GM19240 (cell line): ENCODE results near the gene PTDSS2.

ENCODE experiments used
- DNase-seq: peaks from one replicate; pipeline ENCODE4 v3.0.0; 2011; ENCODE audit warnings: low spot score; ENCODE audit not compliant: insufficient read length

Gene PTDSS2

DNA sequence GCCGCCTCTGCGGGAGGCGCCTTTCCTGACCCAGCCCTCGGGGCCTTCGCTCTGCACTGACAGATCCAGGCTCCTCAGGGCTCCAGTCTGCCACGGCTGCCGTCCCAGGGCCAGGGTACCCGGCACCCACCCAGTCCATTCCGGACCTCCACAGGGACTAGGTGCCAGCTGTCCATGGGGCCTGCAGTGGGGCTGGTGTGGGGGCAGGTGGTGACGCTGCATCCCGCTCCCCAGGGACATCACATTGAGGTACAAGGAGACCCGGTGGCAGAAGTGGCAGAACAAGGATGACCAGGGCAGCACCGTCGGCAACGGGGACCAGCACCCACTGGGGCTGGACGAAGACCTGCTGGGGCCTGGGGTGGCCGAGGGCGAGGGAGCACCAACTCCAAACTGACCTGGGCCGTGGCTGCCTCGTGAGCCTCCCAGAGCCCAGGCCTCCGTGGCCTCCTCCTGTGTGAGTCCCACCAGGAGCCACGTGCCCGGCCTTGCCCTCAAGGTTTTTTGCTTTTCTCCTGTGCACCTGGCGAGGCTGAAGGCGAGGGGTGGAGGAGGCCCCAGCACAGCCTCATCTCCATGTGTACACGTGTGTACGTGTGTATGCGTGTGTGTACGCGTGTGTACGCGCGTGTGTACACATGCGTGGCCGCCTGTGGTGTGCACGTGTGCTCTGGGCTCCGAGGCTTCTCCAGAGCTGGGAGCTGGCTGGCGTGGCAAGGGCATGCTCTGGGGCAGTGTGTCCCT lies 40.3 kb downstream of the PTDSS2 start:
- DNase-seq: no peak

DNA sequence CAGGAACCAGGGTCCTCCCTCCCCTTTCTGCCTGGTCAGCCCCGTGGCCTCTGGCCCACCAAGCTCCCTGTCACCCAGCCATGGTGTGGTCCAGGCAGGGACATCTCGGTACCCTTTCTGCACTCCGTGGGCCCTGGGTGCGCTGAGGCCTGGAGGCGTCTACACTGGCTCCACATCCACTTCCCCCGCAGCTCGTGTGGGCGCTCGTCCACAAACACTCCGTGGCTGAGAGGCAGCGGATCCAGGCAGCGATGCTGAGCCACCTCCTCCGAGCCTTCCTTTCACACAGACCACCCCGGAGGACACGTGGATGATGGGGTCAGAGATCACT lies 40.8 kb downstream of the PTDSS2 start:
- no peak for DNase-seq

DNA sequence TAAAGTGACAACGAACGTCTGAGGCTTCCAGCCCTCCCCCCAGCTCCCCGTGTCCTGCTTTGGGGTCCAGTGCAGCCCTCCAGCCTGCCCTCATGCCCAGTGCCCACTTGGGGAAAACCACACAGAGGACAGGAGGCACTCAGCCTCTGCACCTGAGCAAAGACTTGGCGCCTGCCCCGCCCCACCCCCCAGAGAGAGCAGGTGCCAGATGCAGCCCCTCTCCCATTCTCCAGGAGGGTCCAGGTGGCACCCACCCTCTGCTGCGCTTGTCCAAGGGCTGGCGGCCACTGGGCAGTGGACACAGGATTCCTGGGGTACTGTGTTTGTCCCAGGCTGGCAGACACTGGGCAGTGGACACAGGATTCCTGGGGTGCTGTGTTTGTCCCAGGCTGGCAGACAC lies 41.3 kb downstream of the PTDSS2 start:
- DNase-seq: no peak

DNA sequence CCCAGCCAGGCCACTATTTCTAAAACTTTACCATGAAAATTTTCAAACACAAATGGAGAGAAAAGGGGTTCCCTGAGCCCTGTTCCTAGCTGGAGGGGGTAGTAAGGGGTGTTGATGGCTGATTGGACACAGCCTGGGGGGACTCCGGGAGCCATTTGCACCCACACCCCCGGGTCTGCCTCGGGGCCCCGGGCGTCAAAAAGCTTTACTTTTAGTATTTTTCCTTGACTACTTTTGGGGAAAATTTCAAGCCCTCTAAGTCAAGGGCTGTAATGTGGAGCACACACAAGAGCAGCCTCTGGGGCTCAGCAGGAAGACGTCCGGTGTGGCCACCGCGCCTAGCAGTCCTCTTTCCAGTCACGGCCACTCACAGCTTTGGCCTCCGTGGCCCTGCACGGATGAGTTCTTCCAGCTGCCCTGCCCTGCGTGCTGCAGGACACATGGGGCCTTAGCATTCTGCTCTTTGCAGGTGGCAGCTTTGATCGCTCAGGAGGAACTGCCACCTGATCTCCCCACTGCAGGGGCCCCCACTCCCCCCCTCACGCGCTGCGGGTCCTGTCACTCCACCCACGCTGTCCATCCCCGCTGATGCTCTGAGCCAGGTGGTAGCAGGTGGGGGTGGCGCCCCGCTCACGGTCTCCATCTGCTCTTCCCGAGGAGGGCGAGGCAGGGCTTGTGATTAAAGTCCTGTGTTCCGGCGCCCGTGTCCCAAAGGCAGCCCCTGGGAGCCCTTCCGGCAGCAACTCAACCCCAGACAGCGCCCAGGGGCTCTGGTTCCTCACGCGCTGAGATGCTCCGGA lies 42.5 kb downstream of the PTDSS2 start:
- no peak for DNase-seq

DNA sequence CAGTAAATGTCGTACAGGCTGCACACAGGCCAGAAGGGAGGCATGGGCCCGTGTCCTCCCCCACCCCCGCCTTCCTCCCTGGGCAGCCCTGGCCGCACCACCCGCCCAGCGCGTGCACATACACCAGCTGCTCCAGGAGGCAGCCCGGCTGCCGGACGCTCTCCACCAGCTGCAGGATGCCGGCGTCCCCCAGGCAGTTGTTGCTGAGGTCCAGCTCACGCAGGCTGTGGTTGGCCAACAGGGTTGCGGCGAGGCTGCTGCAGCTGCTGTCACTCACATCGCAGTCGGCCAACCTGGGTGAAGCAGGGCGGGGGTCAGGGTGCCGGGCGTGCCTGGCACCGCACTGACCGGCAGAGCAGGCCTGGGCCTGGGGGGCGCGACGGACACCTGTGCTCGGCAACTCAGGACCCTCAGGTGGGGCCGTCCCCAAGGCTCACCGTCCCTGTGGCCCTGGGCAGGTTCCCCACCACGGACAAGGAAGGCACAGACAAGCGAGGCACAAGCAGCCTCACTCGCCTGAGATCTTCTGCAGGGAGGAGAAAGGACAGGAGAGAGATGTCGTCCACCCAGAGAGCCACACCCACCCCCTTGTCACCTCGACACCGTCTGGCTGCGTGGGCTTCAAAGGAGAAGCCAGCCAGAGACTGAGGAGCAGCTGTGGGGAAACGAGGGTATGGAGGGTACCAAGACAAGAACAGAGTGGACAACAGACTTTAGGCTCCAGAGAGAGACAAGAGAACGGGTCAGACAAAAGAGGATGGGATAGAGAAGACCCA lies 44.9 kb downstream of the PTDSS2 start:
- DNase-seq: no peak

DNA sequence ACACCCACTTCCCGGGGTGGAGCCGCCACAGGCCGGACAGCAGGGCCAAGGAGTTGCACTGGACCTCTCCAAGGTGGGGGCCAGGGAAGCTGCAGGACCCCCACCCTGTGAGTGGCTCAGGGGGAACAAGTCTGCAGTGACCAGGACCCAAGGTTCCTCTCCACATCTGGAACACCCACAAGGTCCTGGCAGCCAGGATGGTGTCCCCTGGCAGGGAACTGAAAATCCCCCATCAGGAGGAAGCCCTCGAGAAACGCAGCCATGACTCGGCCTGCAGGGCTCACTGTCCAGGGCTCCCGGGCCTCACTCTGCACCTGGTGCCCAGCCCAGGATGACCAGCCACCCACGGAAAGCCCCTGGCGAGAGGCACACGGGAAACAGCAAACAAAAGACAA lies 45.5 kb downstream of the PTDSS2 start:
- DNase-seq: no peak

DNA sequence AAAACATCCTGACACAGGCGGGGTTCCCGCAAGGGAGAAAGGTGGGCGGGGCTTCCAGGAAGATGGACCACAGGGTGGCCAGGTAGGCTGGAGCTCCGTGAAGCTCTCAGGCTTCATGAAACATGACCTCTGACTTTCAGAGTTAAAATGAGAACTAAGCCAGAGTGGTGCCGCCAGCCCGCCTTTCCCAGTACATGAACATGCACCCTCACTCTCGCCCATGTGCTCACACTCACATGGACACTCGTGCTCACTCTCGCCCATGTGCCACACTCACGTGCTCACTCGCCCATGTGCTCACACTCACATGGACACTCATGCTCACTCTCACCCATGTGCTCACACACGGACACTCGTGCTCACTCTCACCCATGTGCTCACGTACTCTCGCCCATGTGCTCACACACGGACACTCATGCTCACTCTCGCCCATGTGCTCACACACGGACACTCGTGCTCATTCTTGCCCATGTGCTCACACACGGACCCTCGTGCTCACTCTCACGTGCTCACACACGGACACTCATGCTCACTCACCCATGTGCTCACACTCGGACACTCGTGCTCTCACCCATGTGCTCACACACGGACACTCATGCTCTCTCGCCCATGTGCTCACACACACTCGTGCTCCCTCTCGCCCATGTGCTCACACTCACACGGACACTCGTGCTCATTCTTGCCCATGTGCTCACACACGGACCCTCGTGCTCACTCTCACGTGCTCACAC lies 46.9 kb downstream of the PTDSS2 start:
- no peak for DNase-seq

DNA sequence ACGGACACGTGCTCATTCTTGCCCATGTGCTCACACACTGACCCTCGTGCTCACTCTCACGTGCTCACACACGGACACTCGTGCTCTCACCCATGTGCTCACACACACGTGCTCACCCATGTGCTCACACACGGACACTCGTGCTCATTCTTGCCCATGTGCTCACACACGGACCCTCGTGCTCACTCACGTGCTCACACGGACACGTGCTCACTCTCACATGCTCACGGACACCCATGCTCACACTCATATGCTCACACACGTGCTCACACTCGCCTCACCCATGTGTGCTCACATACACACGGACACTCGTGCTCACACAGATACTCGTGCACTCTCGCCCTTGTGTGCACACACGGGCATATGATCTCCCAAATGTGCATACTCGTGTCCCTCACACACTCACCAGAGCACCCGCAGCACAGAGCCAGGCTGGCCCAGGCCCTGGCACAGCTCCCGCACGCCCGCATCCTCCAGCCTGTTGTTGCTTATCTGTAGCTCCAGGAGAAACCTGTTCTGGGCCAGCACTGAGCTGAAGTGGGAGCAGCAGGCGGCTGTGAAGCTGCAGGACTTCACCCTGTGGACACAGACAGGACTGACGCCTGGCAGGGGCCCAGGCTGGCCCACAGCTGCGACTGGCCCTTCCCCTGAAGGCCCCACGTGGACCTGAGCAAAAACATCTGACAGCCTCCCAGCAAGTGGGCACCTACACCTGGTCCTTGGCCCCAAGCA lies 47.7 kb downstream of the PTDSS2 start:
- DNase-seq: no peak

DNA sequence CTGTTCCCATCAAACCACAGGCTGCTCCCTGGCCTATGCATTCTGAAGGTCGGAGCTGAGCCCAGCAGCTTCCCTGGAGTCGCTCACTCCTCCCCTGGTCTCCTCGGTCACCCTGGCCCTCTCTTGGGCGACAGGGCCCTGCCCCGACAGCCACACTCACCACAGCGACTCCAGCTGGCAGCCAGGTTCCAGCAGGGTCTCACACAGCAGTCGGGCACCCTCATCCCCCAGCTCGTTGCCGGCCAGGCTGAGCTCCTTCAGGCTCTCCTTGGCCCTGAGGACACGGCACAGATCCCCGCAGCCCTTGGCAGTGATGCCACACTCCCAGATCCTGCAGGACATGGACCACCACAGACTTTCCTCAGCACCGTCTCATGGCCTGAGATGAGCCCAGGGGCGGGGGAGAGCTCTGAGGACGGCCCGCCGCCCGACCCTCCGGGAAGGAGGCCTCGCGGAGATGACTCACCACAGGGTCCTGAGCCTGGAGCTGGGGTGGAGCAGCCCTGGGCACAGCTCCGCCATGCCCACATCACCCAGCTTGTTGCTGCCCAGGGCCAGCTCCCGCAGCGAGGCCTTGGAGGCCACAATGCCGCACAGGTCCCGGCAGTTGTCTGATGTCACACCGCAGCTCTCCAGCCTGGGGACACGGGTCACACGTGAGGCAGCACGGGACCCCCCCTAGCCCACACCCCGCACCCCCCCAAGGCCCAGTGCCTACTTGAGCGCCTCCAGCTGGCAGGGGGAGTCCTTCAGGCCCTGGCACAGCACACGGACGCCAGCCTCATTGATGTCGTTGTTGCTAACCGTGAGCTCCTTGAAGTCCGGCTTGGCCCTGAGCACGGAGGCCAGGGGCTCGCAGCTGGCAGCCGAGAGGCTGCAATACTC lies 48.5 kb downstream of the PTDSS2 start:
- no peak for DNase-seq

DNA sequence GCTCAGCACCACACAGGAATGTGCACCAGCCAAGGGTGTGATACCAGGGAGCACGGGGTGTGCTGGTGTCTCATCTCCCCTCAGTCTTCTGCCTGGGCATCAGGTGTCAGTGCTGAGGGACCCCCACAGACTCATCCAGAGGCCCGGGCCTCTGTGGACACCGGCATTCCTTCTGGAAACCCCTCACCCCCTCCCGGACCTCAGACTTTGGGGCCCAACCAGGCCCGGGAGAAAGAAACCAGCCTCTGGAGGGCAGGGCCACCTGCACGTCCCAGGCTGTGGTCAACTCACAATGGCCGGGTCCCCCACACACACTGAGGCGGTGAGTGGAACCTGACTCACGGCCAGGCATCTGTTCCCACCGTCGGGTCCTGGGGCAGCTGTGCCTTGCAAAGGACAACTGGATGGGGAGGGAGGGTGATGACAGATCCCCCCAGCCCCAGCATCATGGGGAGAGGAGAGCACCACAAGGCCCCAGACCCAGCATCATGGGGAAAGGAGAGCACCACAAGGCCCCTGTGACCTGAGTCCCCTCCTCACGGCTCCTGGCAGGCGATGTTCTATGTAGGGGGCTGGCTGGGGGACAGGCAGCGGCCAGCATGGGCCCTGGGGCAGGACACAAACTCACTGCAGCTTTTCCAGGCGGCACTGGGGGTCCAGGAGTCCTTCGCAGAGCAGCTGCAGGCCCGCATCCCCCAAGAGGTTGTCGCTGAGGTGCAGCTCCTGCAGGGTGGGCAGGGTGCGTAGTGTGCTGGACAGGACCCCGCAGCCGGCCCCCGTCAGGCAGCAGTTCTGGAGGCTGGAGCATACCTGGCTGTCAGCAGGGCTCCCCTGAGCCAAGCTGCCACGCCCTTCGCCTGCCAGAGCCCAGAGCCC lies 49.4 kb downstream of the PTDSS2 start:
- DNase-seq: no peak

DNA sequence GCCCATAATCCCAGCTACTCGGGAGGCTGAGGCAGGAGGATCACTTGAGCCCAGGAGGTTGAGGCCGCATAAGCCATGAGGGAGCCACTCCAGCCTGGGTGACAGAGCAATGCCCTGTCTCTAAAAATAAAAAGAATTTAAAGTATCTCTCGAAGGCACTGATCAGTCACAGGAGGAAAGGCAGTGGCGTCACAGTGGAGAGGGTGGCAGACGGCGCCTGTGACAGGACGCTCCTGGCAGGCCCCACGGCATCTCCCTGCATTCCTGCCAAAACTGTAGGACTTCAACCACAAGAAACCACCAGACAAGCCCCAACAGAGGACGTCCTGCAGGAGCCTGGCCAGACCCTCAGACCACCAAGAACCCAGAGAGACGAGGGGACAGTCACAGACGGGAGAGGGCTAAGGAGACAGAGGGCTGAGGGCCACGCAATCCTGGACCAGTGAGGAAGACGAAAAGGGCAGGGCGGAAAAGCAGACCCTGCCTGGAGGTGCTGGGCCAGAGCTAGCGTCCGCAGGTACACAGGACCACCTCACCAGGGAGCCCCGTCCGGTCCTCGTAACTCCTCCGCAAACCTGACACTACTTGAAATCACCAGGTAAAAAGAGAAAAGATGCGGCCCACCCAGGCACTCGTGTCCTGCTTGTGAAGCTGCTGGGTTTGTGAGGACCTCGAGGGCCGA lies 51.1 kb downstream of the PTDSS2 start:
- DNase-seq: no peak

DNA sequence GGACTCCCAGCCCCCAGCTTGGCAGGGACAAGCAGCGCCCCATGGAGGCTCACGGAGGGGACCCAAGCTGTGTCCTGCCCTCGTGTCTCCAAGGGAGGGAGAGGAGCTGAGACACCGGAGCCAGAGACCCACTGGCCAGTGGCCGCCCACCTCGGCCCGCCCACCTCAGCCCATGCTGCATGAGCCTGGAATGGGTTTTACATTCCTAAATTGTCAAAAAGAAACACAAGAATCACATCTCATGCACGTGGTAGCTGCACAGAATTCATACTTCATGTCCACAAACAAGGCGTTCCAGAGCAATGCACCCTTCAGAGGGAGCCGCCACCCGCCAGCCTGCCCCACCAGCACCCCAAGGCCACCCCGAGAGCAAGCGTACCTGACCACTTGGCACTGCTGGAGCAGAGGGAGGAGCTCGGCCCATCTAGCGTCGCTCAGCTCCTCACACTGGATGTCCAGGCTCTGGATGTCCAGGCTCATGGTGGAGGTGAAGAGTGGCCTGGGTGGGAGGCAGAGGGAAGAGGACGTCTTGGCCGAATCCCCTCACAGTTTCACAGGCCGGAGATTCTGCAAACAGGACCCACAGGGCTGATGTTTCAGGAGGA lies 51.7 kb downstream of the PTDSS2 start:
- no peak for DNase-seq

DNA sequence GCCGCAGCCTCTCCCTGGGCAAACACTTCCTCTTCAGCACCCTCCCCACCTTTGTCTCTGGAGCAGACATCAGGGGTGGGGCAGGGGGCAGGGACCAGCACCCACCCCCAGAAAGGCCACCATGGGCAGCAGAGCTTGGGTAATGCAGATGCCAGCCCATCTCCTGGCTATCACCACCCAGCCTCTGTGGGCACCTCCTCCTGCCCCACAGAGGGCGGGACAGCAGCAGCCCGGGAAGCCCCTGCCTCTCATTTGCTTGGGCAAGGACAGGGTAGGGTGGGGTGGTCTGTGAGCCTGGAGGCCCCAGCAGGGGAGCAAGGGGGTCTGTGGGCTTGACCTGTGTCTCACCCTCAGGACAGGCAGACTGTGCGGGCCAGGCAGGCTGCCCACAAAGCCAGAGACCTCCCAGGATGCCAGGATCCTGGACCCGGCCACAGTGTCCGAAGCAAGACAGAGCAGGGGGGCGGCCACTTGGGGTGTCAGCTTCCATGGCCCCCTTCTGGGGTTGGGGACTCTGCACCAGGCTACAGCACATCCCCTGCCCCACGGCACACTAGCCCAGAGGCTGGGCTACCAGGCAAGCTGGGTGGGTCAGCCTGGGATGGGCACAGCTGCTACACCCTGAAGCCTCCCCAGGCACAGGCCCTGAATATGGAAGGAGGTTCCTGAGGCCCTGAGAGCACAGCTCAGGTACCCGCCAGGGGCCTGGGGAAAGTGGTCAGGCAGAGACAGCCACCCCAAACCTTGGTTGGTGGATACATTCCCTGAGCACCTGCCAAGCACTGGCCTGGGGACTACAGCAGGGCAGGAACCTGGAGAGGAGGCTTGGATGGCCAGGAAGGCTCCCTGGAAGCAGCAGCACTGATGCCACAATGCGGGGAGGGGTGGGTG lies 52.5 kb downstream of the PTDSS2 start:
- no peak for DNase-seq

DNA sequence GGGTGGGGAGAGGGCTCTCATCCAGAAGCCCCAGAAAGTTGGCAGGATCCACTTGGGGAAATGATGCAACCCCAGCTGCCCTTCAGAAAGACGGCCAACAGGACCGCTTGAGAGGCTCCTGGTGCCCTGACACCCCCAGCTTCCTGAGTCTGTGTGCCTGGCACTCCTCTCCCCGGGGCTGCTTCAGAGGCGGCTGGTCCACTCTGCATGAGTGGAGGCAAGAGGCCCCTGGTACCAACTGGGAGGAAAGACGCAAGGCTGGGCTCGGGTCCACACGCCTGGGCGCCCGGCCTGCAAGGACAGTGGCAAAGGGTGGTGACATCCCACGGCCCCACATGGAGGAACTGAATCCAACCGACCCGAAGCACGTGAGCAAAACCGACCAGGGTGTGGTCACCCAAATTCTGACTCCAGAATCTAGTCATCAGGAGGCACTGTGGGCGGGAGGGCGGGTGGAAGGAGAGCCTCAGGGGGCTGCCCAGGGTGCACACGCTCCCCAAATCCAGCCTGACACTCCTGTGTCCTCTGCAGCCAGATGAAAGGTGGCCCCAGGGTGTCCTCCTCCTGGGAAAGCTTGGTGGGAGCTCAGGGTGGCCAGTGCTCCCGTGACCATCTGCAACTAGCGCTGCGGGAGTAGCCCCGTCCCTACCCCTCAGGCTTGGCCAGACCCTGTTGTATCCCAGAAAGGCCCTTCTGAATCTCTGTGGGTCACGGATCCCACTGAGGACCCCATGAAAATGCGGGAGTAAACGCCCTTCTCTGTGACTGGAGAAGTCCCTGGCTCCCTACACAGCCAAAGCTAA lies 53.3 kb downstream of the PTDSS2 start:
- DNase-seq: peak; percentile 55

DNA sequence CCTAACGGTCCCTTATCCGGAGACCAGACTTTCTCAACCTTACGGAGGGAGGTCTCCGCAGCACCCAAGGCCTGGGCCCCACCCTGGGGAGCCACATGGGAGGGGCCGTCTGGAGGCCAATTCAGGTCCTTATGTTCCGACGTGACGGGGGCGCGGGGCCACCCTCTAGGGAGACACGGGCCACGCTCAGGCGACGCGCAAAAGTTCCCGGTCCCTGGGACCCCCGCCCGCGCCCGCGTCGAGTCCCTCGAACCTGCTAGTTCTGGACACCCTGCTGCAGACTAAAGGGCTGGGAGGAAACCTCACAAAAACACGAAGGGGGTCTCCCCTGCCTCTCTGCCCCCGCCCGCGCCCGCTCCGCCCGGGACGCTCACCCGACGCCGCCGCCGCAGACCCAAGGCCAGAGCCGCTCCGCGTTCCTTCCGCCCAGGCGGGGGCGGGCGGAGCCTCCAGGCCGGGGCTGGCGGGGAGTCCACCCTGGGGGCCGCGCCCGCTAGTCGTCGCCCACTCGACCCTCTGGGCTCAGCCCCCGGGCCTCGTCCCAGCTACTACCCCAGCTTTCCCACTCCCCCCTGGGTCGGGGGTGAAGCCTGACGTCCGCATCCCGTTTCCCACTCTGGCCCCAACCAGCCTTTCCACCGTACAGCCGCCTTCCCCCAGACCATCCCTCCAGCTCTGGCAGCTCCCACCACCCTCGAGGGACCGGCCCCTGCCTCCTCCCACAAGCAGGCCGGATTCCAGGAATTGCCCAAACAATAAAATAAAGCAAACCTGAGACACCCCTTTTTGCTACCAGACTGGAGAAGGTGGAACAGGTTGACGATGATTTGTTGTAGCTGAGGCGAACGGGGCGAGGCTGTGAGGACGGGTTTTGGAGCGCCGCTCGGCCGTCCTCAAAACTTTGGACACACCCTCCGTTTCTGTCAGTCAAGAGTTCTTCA lies 54.2 kb downstream of the PTDSS2 start:
- no peak for DNase-seq
